Measurements from ENCODE around the gene PTGFR.

DNA sequence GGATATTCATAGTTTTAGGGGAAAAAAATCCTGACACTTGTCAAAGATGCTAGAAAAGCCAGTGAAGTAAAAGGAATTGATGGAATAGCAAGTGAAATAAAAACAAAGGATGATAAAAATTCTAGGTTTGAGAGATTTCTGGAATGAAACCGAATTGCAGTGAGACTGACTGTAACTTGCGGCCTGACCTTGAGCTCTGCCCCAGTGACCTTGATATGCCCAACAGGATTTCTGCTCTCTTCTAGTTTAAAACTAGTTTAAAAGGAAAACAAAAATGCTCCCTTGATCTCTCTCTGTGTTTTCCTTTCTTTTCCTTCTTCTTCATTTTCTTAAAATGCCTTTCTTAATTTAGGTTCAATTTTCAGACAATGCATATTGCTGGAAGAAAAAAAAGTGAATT lies 74.6 kb downstream of the PTGFR start:
- TF ChIP-seq ZBTB7A (IDR thresholded peaks at IDR 0.05; ENCODE audit: low read depth), result no peak
- no peak for TF ChIP-seq REST (IDR thresholded peaks at IDR 0.05; ENCODE audit: low read depth)
- no peak for TF ChIP-seq RAD21 (IDR thresholded peaks at IDR 0.05; ENCODE audit: low read depth)
- no peak for TF ChIP-seq TEAD4 (IDR thresholded peaks at IDR 0.05)
- no peak for TF ChIP-seq EGR1 (IDR thresholded peaks at IDR 0.05)
- no peak for TF ChIP-seq CREB1 (IDR thresholded peaks at IDR 0.05; ENCODE audit: low read depth)
- TF ChIP-seq YY1 (IDR thresholded peaks at IDR 0.05; ENCODE audit: low read depth), result no peak
- TF ChIP-seq EP300 (IDR thresholded peaks at IDR 0.05; ENCODE audit: borderline replicate concordance), result no peak
- no peak for TF ChIP-seq TAF1 (IDR thresholded peaks at IDR 0.05; ENCODE audit: low read depth)
- no peak for TF ChIP-seq CEBPB (IDR thresholded peaks at IDR 0.05)
- no peak for TF ChIP-seq FOXM1 (IDR thresholded peaks at IDR 0.05; ENCODE audit: borderline replicate concordance, low read depth)
- no peak for TF ChIP-seq TCF12 (IDR thresholded peaks at IDR 0.05; ENCODE audit: low read depth)
- TF ChIP-seq, protein P1, sequence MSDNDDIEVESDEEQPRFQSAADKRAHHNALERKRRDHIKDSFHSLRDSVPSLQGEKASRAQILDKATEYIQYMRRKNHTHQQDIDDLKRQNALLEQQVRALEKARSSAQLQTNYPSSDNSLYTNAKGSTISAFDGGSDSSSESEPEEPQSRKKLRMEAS (IDR thresholded peaks at IDR 0.05), result no peak

All from Ishikawa (cell line).